Medulla oblongata (tissue), 1 donor: Measurements from ENCODE around the gene SGCD.

Source experiments
- DNase-seq: peaks from one replicate; pipeline ENCODE4 v3.0.0-alpha.2; 2015; ENCODE audit errors: extremely low spot score

The SGCD gene

DNA sequence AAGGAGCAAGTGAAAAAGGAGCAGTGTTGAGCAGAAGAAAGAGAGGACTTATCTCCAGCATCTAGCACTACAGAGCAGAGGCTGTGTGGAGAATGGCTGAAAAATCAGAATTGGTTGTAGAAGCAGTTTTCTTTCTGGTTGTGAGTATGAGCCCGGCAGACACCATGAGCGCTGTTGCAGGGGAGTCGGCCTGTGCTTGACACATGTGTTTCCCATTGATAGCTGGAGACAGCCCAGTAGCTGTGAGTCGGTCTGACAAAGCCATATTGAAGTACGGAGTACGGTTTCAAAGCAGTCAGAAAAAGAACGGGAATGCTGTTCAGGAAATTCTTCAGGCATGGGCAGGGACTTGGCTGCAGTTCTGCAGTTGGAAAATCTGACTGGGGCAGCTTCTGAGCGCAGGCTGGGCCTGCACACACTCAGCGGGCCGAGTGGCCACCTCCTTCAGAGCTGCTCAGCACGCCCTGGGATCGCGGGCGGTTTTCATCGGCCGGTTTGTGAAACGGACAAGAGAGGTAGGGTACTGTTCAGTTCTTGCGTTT is at the start of gene SGCD:
Gene SGCD, plus strand, starts transcription at position 447 of the 542 bp plus-strand sequence.
- DNase-seq, result peak; percentile 76

GRCh38 chr5:156277290-156277689 is 49.7 kb upstream of the SGCD start:
- DNase-seq, result no peak

GRCh38 chr5:156295431-156295830 is 31.5 kb upstream of the SGCD start:
- DNase-seq, result no peak

GRCh38 chr5:156310115-156310514 is 16.8 kb upstream of the SGCD start:
- DNase-seq, result no peak

GRCh38 chr5:156312897-156313694 is 13.9 kb upstream of the SGCD start:
- DNase-seq, result no peak

- DNase-seq, result peak; percentile 27
These were observed 12.5 kb upstream of the SGCD start for GRCh38 chr5:156314416-156314815.

GRCh38 chr5:156322666-156323065 is 4.3 kb upstream of the SGCD start:
- no peak for DNase-seq

DNA sequence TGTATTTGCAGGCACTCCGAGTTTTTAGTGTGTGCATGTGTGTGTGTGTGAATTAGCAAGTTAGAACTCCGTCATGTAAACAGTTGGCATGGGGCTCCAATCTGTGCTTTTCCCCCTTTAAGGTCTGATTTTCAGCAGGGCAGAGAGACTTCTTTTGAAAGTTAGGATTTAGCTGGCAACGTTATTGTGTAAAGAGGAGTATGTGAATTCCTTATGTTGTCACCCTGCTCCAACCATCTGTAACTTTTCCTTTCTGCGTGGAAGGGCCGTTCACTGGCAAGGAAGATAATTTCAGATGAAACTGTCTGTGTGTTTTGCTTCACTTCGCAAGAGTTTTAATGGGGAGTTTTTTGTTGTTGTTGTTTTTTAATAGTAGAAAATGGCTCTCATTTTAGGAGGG is 332 bp downstream of the SGCD start:
- no peak for DNase-seq

DNA sequence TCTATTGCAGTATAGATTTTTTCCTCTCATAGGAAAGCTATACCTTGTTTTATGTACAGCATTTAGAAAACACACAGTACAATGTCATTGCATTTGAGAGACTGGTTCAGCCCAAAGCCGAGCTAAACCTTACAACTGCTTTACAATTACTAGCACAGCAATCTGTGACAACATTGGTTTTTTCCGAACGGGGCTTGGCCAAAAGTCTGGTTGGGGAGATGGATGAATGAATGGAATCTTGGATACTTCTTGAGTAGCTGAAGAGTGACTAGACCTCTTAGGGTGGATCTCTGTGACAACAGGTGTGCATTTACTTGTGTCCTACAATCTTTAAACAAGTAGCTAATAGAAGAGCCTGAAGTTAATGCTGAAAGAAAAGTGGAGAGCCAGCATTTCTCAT is 1.2 kb downstream of the SGCD start:
- peak; percentile 34 for DNase-seq

- DNase-seq, result no peak
These were observed 1.8 kb downstream of the SGCD start for GRCh38 chr5:156328766-156329165.

DNA sequence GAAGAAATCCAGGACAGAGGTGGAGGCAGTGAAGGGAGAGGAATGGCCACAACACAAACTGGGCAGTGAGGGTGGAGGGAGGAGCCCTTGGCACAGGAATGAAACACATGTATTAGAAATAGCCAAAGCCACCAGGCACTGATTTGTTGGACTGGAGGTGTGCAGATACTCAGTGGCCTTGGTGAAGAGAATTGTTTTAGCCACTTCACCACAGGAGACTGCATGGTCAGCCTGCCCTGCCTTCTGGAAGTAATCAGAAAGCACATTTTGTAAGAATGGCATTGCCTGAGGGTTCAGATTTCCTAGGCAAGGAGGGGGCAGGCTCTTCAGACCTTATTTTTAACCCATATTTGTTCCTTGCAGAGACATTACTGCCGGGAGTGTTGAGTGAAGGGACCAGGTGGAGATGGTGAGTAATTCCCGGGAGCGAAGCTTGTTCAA is 2.2 kb downstream of the SGCD start:
- DNase-seq, result peak; percentile 32

DNA sequence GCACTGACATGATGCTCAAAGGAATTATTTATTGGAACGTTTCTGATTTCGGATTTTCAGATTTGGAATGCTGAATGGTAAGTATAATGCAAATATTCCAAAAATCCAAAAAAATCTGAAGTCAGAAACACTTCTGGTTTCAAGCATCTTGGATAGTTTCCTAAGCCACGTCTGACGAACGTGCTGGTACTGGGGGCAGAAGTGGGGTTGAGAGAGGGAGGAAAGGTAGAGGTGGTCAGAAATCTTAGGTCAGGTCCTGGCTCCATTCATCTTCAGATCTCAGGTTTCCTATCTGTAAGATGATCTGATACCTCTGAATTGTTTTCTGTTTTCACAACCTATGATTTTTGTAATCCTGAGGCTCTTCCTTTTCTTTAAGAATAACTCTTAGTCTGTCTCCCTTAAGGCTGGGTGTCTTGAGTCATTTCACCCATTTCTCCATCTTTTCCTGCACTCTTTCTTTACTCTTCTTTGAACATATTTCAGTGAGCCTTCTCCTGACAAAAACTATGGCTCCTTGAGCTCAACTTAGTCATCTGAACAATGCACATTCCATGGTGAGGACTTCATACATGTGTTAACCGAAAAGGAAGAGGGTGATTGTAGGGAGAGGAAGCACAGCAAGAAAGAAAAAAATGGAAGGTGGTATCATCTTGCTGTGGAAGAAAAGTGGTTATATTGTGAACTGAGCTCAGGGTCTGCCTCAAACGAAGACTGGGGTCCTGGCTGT is 3.3 kb downstream of the SGCD start:
- no peak for DNase-seq

GRCh38 chr5:156331181-156331580 is 4.2 kb downstream of the SGCD start:
- no peak for DNase-seq

DNA sequence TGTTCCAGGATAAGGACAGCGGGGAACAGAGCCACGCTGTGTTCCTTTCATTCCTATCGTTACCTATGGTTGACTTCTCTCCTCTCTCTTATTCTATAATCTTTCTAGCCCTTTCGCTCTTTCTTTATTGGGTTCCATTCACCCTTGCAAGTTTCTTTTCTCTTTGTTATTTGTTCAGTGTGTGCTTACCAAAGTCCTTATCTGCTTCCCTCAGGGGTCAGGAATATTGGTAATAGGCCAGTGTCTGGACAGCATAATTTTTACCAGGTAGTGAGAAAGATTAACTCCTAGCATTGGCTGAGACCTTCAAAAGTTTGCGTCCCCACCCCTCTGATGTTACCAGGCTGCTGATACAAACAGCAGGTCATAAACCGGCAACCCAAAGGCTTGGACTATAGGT is 4.9 kb downstream of the SGCD start:
- no peak for DNase-seq

- DNase-seq, result no peak
These were observed 5.3 kb downstream of the SGCD start for GRCh38 chr5:156332245-156332644.

DNA sequence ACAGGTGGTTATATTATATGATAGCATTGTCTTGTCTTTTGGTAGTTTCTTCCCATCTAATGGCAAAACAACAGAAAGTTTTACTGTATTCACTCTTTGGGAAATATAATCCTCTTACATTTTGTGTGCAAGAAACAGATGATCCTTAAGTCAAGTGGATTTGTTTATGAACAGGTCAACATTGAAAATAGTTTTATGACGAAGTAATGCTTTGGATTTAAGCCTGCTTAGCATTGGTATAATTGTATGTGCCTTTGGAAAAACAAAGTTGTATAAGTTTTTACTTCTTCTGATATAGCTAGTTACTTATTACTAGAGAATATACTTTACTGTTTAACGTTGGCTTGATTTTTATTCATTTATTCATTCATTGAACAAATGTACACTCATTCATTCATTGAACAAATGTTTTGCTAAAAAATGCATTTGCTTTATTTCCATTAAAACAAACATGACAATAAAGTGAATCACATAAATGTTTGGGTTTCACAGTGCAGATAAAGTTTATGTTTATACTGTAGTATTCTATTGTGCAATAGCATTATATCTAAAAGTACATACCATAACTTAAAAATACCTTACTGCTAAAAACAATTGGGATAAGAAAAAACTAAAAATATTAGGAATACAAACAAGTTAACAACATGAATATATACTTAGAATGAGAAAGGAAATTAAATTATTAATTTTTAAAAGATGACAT is 12.3 kb downstream of the SGCD start:
- DNase-seq, result no peak

DNA sequence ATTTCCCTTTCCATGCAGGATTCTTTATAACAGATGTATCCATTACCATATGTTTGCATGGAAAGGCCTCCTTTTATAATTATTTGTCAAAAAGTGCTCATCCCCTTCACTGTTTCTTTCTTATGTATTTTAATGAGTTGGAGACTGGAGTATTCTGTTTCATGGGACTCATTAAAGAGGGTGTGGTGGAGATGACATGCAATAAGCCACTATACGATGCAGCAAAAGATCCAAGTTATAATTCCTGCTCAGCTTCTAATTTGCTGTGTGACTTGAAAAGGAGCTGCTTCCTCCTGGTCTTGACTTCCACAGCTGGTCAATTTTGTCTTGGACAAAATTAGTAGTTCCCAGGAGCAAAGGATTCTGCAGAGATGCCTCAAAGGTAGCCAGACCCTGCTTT is 13.9 kb downstream of the SGCD start:
- no peak for DNase-seq

- no peak for DNase-seq
These were observed 23.3 kb downstream of the SGCD start for GRCh38 chr5:156350256-156350655.

GRCh38 chr5:156351423-156351822 is 24.5 kb downstream of the SGCD start:
- no peak for DNase-seq

DNA sequence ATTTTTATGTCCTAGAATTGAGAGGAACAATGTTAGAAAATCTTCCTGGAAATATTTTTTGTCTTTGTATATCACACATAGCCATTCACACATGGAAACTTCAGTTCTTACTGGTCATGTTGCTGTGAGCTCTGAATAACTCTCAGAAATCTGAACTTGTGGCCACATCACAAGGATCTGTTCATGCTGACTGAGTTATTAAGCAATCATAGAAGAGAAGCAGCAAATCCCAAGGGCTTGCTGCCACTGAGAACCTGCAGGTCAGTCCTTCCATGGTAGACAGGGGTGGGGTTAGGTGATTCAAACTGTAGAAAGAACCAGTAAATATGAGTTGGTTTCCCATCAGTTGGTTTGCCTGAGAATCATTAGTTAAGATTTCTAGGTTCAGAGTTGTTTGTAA is 27.6 kb downstream of the SGCD start:
- no peak for DNase-seq

GRCh38 chr5:156356238-156356637 is 29.3 kb downstream of the SGCD start:
- no peak for DNase-seq

DNA sequence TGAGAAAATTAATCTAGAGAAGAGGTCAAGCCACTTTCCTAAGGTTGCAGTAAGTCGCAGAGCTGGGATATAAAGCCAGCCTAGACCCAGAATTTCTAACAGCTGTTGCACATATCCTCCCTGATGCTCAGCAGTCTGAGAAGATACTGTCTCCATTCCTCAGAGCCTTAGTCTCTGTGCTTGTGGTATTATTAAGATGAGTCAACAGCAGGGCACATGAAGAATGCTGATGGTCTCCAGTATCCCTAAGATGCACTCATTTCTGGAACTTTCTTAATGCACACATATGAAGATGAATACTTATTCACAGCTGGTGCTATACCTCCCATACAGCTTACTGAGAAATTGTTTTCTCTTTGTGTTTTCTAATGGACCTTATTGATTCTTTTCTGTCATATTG is 32.5 kb downstream of the SGCD start:
- DNase-seq, result no peak
